Right kidney (tissue), 1 donor: ENCODE results near the gene PTPRD.

Experiments used
- DNase-seq: peaks from one replicate; pipeline ENCODE4 v3.0.0-alpha.2; 2016

Gene PTPRD

DNA sequence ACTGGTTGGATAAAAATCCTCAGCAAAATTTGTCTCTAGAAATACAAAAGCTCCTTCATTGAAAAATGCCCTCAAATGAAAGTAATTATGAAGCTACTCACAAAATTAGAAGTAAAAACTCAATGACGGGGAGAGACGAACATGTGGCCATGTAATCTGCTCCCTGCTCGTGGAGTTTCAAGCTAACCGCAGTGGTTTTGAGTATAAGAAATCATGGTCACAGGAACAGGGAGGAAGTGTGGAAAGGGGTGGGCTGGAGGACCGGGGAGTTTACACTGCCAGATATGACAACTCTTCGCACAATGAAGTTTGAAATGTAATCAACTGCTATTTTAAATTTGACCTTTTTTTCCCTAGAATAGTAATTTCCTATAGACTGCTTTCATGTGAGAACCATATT lies 2047.8 kb downstream of the PTPRD start:
- no peak for DNase-seq

DNA sequence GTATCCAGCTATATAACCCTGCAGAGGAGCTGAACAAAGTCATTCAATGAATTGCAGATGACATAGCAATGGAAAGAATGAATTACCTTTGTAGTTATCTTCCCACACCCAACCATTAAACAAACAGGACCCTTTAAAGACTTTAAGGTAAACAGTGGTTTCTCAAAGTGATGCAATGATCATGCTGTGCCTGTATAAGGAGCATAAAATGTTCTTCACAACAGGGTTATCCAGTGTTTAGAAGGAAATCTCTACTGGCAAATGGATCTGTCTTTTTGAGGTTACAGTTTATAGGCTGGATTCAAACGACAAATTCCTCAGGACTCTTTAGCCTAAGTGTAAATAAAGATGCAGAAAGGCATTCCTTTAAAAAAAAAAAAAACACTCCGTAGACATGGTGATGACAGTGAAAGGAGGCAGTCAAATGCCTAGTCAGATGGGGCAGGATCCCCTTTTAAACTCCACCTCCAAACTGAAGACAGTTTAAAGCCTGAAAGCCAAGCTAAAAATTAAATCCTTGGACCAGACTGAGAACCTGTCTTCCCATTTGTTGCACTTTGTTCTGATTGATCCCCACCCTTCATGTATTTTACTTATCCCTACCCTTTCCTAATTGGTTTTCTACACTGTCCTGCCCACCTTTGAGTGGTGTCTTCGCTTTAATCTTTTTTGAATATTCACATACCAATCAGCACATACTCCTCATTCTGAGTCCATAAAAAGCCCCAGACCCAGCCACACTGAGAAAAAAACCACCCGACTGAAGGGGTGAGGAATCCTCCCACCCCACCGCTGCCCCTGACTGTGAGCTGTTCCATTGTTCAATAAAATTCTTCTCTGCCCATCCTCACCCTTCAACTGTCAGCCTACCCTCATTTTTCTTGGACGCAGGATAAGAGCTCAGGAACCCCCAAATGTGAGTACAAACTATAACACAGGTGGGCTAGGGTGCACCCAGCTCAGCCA lies 2052.0 kb downstream of the PTPRD start:
- no peak for DNase-seq

GRCh38 chr9:8558176-8558575 lies 2054.6 kb downstream of the PTPRD start:
- DNase-seq = no peak

- no peak for DNase-seq
Observed at GRCh38 chr9:8555762-8556500, 2056.9 kb downstream of the PTPRD start.

GRCh38 chr9:8553444-8553843 lies 2059.4 kb downstream of the PTPRD start:
- no peak for DNase-seq

GRCh38 chr9:8552732-8553131 lies 2060.1 kb downstream of the PTPRD start:
- no peak for DNase-seq

DNA sequence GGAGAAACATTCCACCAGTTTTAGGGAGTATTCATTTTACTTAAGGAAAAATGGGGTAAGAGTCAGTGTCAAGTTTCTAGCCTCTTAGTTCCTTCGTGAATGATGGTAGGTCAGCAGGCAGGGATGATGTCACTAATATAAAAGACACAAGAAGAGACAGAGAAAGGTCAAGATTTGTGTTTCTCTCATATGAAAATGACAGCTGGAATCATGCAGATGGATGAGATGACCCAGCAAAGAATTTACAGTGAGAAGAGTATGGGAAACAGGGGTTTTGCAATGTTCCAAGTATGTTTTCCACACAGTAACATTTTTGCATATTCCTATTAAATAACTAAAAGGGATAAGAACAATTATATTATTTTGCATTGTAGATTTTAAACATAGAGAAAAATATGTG lies 2063.6 kb downstream of the PTPRD start:
- DNase-seq = no peak

DNA sequence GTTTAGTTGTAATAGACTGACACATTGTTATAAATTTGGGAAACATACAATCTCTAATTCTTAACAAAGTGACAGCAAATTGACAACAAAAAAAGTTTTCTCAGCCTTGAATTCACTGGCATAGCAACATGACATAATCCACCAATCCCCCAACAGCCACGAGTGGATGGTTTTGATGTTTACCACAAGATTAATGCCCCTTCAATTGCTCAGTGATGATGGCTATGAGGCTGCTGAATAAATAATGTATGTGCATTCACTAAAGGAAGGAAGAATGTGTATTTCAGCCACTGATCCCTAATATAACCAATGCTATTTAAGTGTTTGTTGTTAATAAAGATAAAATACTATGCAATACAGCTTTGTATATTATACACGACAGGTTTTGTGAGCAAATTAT lies 2069.6 kb downstream of the PTPRD start:
- no peak for DNase-seq

- DNase-seq = no peak
Observed at GRCh38 chr9:8542537-8542936, 2070.3 kb downstream of the PTPRD start.

DNA sequence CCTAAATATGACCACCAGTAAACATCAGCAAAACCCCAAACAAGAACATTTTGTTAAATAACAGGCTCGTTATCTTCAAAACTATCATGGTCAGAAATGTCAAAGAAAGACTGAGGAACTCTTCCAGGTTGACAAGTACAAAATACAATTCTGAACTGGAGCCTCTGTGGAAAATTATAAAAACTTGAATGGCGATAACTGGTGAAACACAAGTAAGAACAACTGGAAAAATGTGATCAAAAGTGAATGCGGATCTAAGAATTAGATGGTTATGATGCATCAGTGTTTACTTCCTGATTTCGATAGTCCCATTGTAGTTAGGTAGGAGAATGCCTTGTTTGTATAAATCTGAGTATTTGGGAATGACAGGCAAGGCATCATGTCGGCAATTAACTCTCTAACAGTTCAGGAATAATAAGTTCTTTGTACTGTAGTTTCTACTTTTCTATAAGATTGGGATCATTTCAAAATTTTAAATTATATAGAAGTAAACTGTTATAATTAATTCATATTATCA lies 2073.1 kb downstream of the PTPRD start:
- no peak for DNase-seq

- no peak for DNase-seq
Observed at GRCh38 chr9:8536845-8537244, 2076.0 kb downstream of the PTPRD start.

DNA sequence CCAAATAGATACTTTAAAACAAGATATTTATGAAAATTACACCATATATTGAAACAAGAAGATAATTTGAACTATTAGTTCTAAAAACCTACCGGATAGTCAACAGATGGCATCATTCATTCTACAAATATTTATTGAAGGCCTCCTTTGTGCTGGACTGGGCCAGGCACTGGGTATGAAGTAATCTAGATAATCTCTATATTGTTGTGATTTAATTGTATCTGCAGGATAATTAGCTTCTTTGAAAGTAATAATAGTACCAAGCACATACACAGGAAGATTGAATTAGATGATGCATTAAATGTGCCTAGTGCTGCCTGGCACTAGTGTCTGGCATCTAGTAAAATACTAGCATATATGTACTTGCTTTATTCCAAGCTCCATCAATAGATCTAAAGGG lies 2078.0 kb downstream of the PTPRD start:
- DNase-seq = no peak

- no peak for DNase-seq
Observed at GRCh38 chr9:8533681-8534080, 2079.1 kb downstream of the PTPRD start.

- no peak for DNase-seq
Observed at GRCh38 chr9:8531826-8532415, 2080.9 kb downstream of the PTPRD start.

DNA sequence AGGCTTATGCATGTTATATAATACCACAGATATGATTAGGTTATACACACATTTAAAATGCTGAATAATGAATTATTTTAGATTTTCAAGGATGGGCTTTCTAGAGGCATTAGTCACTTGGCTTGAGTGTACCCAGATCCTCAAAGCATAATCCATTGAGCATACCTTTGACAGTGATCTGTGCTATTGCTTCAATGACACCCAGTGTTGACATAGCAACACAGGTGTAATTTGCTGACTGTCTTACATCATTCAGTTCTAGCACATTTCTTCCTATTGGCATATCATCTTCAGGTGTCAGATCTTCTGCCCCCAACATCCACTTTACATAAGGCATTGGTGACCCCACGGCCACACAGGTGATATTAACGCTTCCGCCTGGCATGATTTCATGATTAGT lies 2091.7 kb downstream of the PTPRD start:
- DNase-seq = no peak

- no peak for DNase-seq
Observed at GRCh38 chr9:8515748-8516147, 2097.1 kb downstream of the PTPRD start.

DNA sequence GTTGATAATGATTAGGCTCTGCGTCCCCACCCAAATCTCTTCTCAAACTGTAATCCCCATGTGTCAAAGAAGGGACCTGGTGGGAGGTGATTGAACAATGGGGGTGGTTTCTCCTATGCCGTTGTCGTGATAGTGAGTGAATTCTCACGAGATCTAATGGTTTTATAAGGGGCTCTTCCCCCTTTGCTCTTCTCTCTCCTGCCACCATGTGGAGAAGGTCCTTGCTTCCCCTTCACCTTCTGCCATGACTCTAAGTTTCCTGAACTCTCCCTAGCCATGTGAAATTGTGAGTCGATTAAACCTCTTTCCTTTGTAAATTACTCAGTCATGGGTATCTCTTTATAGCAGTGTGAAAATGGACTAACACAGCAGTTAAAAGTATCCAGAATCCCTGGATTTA lies 2098.0 kb downstream of the PTPRD start:
- no peak for DNase-seq

DNA sequence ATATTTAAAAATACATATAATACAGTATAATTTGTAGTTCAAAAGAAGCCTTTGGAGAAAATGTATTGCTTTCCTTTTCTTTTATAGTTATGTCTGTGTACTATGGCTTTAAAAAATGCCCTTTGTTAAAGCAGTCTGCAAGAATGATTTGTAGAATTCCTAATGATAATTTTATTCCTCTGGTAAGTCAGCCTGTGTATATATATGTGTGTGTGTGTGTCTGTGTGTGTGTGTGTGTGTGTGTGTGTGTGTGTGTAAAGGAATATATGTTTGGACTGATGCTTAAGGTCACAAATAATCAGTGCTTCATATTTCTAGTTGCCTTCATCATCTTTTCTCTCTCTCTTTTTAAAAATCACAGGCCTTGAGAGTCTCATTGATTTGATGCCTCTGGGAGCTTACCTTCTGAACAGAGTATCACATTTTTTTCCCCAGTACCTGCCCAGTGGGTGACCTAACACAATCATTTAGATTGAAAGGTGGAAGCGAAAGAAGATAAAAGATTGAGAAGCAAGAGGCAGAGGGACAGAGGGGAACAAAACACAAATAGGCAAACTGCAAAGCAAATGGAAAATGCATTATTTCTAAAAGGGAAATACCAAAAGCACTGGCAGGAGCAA lies 2104.0 kb downstream of the PTPRD start:
- no peak for DNase-seq

GRCh38 chr9:8494571-8494970 lies 2118.2 kb downstream of the PTPRD start:
- no peak for DNase-seq

DNA sequence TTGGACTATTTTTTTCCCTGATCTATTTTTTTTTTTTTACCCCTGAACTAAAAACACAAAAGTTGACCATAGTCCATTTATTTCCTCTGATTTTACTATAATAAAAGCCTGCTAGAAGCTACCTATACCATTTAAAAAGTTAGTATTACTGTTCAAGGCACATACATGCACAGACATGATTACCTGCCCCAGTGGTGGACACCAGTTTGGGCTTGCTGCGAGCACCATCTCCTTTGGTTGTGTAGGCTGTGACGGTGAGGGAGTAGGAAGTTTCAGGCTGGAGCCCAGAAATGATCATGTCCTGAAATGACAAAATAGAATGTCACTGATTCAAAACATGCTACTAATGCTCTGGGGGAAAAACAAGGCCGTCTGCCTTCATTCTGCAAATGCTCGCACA lies 2120.1 kb downstream of the PTPRD start:
- DNase-seq = no peak

DNA sequence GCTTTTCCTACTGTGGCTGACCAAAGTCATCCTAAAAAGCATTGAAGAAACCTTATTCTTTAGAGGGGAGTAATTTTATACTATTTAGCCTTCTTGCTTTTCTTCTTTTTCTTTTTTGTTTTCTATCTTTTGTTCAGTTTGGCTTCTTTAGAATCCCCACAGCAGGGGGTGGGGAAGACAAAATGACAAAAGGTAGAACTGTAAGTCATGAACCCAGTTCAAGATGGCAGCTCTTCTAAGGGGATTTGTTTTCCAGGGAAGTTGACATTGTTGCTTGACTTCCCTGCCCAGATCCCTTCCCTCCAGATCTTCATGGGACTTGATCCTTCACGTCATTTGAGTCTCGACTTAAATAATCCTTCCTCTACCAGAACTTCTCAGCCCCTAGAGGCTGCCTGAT lies 2120.8 kb downstream of the PTPRD start:
- DNase-seq = no peak

DNA sequence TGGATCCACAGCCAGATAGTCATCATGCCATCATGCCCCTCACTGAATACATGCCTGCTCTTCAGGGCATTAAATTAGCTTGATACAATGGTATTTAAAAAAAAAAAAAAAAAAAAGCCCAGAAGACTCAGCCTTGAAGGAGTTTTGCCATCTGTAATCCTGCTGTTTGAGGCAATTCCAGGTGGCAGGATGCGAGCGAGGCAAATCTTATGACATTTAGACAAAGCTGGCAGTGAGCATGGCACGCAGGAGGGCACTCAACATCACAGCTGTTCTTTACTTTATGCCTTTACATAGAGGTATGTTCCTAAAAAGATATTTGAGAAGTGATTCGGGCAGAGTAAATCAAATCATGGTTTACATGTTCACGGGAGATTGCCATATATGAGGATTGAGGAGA lies 2121.2 kb downstream of the PTPRD start:
- no peak for DNase-seq

DNA sequence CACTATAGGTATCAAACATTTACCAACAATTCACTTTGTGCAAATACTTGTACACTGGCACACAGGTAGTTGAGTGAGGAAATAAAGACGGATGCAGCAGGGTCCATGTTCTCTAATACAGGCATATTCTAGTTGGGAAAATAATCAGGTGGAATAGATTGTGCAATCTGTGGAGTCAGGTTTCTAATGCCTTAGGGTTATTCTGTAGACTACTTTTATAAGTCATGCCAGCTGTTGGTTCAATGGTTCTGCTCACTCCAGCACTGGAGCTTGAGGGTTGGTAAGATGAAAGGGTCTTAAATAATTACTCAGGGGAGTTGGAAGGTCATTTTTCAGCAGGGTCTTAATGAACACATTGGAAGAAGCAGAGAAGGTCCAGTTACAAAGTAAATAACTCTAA lies 2123.0 kb downstream of the PTPRD start:
- DNase-seq = no peak
